IPS DF 6.9 (cell line): ENCODE data around the gene TPRG1L.
"Not testable (repeated sequence)": the region's sequence is repeated elsewhere in the genome, so short reads cannot be mapped to it uniquely, and the experiment has no call there.

Experiments
- DNase-seq: peaks from one replicate; pipeline ENCODE4 v3.0.0-alpha.2; 2013; ENCODE audit warnings: low read depth, low spot score
- H3K27ac ChIP-seq: one replicate; pipeline ENCODE4 v1.5.1; 2013; ENCODE audit warnings: low read length, control low read depth
- H3K27me3 ChIP-seq: 2 replicates; pipeline ENCODE4 v1.6.1; 2013; ENCODE audit warnings: mild to moderate bottlenecking, low read length; ENCODE audit not compliant: control insufficient read depth, insufficient read depth
- H3K36me3 ChIP-seq: 2 replicates; pipeline ENCODE4 v1.6.1; 2013; ENCODE audit warnings: low read length; ENCODE audit not compliant: control insufficient read depth, insufficient read depth
- H3K4me1 ChIP-seq: 2 replicates; pipeline ENCODE4 v1.6.1; 2013; ENCODE audit warnings: low read length; ENCODE audit not compliant: control insufficient read depth, insufficient read depth
- H3K4me3 ChIP-seq: 2 replicates; pipeline ENCODE4 v1.5.1; 2013; ENCODE audit warnings: mild to moderate bottlenecking, low read length
- H3K9me3 ChIP-seq: 2 replicates; pipeline ENCODE4 v1.6.1; 2013; ENCODE audit warnings: low read length, inconsistent platforms; ENCODE audit not compliant: control insufficient read depth, insufficient read depth
- WGBS: extraction: QIAGEN DNeasy Blood & Tissue Kit; methylation state at CpG from one replicate; pipeline ENCODE4 v1.1.7; 2013; ENCODE audit warnings: mixed read lengths, missing lambda C conversion rate; ENCODE audit not compliant: insufficient read length, insufficient coverage; 5-methylcytosine and 5-hydroxymethylcytosine counted together

Gene TPRG1L

GRCh38 chr1:3620708-3621107 lies 4.1 kb upstream of the TPRG1L start:
- no peaks in the 10 kb centered on the region for H3K27me3 ChIP-seq
- H3K4me1 ChIP-seq = 0 out of 2 replicates have a peak, but pooled peaks cover 2% of the 10 kb centered on the region
- no peaks in the 10 kb centered on the region for H3K36me3 ChIP-seq
- no peak overlapping the region for H3K4me3 ChIP-seq
- H3K9me3 ChIP-seq = no peaks in the 10 kb centered on the region
- no peak for DNase-seq
- WGBS = no CpG with 5 or more reads among the region's 12 CpGs
- H3K27ac ChIP-seq = no peak overlapping the region

GRCh38 chr1:3621151-3621671 lies 3.6 kb upstream of the TPRG1L start:
- not testable (repeated sequence) for DNase-seq

GRCh38 chr1:3622102-3622501 lies 2.7 kb upstream of the TPRG1L start:
- not testable (repeated sequence) for H3K4me1 ChIP-seq, H3K36me3 ChIP-seq, H3K27me3 ChIP-seq, H3K9me3 ChIP-seq, H3K27ac ChIP-seq, DNase-seq, H3K4me3 ChIP-seq
- WGBS = no CpG with 5 or more reads among the region's 9 CpGs

More at GRCh38 chr1:3621151-3621671, 3.6 kb upstream of the TPRG1L start:
- H3K4me1 ChIP-seq, H3K27ac ChIP-seq, H3K9me3 ChIP-seq, H3K27me3 ChIP-seq, H3K36me3 ChIP-seq, H3K4me3 ChIP-seq: not testable (repeated sequence)
- WGBS = no CpG with 5 or more reads among the region's 15 CpGs

- Histone ChIP-seq H3K27me3 (no peaks in the 10 kb centered on the region), H3K27ac (no peak overlapping the region), H3K36me3 (no peaks in the 10 kb centered on the region), H3K4me3 (peak overlapping the region; percentile 85; the same call in 1 of the 2 replicates), H3K9me3 (no peaks in the 10 kb centered on the region), H3K4me1 (0 out of 2 replicates have a peak, but pooled peaks cover 2% of the 10 kb centered on the region)
- DNase-seq = no peak
- whole genome bisulfite sequencing = no CpG with 5 or more reads among the region's 23 CpGs
Observed at GRCh38 chr1:3623441-3624199, 1.2 kb upstream of the TPRG1L start.

GRCh38 chr1:3625151-3625907 lies 514 bp downstream of the TPRG1L start:
- H3K4me3 ChIP-seq = peak overlapping the region; percentile 88
- 0 out of 2 replicates have a peak, but pooled peaks cover 2% of the 10 kb centered on the region for H3K36me3 ChIP-seq
- H3K27me3 ChIP-seq = no peaks in the 10 kb centered on the region
- DNase-seq = no peak
- no peaks in the 10 kb centered on the region for H3K9me3 ChIP-seq
- H3K27ac ChIP-seq = no peak overlapping the region
- WGBS = no CpG with 5 or more reads among the region's 71 CpGs
- H3K4me1 ChIP-seq = 0 out of 2 replicates have a peak, but pooled peaks cover 2% of the 10 kb centered on the region

GRCh38 chr1:3626025-3626424 lies 1.2 kb downstream of the TPRG1L start:
- H3K9me3 ChIP-seq = no peaks in the 10 kb centered on the region
- 0 out of 2 replicates have a peak, but pooled peaks cover 2% of the 10 kb centered on the region for H3K36me3 ChIP-seq
- WGBS = no CpG with 5 or more reads among the region's 4 CpGs
- H3K27me3 ChIP-seq = no peaks in the 10 kb centered on the region
- DNase-seq = no peak
- H3K4me3 ChIP-seq = no peak overlapping the region
- 0 out of 2 replicates have a peak, but pooled peaks cover 2% of the 10 kb centered on the region for H3K4me1 ChIP-seq
- H3K27ac ChIP-seq = no peak overlapping the region

GRCh38 chr1:3627515-3628253 lies 2.9 kb downstream of the TPRG1L start:
- no peak for DNase-seq
- Histone ChIP-seq H3K36me3 (0 out of 2 replicates have a peak, but pooled peaks cover 2% of the 10 kb centered on the region), H3K4me1 (peaks cover 2% of the 10 kb centered on the region; the same call in 1 of the 2 replicates), H3K27me3 (no peaks in the 10 kb centered on the region), H3K27ac (no peak overlapping the region), H3K9me3 (no peaks in the 10 kb centered on the region), H3K4me3 (no peak overlapping the region)
- no CpG with 5 or more reads among the region's 26 CpGs for whole genome bisulfite sequencing

- no peak overlapping the region for H3K4me3 ChIP-seq
- H3K27me3 ChIP-seq = no peaks in the 10 kb centered on the region
- H3K36me3 ChIP-seq = 0 out of 2 replicates have a peak, but pooled peaks cover 2% of the 10 kb centered on the region
- H3K9me3 ChIP-seq = no peaks in the 10 kb centered on the region
- no CpG with 5 or more reads among the region's 10 CpGs for WGBS
- H3K4me1 ChIP-seq = peaks cover 2% of the 10 kb centered on the region; the same call in 1 of the 2 replicates
- no peak overlapping the region for H3K27ac ChIP-seq
- DNase-seq = no peak
Observed at GRCh38 chr1:3628445-3628844, 3.6 kb downstream of the TPRG1L start.

- Histone ChIP-seq H3K36me3 (0 out of 2 replicates have a peak, but pooled peaks cover 2% of the 10 kb centered on the region), H3K4me3 (no peak overlapping the region), H3K27me3 (no peaks in the 10 kb centered on the region), H3K27ac (no peak overlapping the region), H3K4me1 (peaks cover 2% of the 10 kb centered on the region; the same call in 1 of the 2 replicates), H3K9me3 (no peaks in the 10 kb centered on the region)
- DNase-seq = no peak
- no CpG with 5 or more reads among the region's 16 CpGs for WGBS
Observed at GRCh38 chr1:3629561-3630160, 4.8 kb downstream of the TPRG1L start.
